Lung (tissue), 12 donors: ENCODE measurements around the gene NNT. TPM values are rescaled to one million over a fixed set of nuclear protein-coding genes. Genes with fewer than 3 reads are reported as not detected.
"Not testable (repeated sequence)": the region's sequence is repeated elsewhere in the genome, so short reads cannot be mapped to it uniquely, and the experiment has no call there.

Experiments
- ATAC-seq: fragments of 200-7000 bp; cut with Tn5 transposase; one replicate; pipeline ENCODE4 v1.9.1; 2020; ENCODE audit warnings: moderate number of reproducible peaks; ENCODE audit not compliant: insufficient read depth, low FRiP score
- DNase-seq, 3 donors: peaks; one replicate each; pipeline ENCODE4 v3.0.0-alpha.2; 2013 to 2017
- H3K27ac ChIP-seq, 2 donors: one replicate each; pipeline ENCODE4 v1.5.1; 2013; ENCODE audit warnings: mild to moderate bottlenecking in 2 of 2, moderate library complexity in 2 of 2, control low read depth in 1 of 2, inconsistent platforms in 1 of 2, low read depth in 1 of 2, low read length in 1 of 2
- H3K27me3 ChIP-seq, 3 donors: one replicate each; pipeline ENCODE4 v1.5.1; 2013; ENCODE audit warnings: low read length in 2 of 3; ENCODE audit not compliant: control insufficient read depth in 3 of 3, insufficient read depth in 3 of 3
- H3K36me3 ChIP-seq, 4 donors: one replicate each; pipeline ENCODE4 v1.5.1; 2013; ENCODE audit warnings: low read length in 4 of 4, mild to moderate bottlenecking in 1 of 4, moderate library complexity in 1 of 4; ENCODE audit not compliant: control insufficient read depth in 4 of 4, insufficient read depth in 4 of 4
- H3K4me1 ChIP-seq, 5 donors: one replicate each; pipeline ENCODE4 v1.5.1; 2013; ENCODE audit warnings: low read length in 5 of 5, mild to moderate bottlenecking in 2 of 5, moderate library complexity in 1 of 5; ENCODE audit not compliant: control insufficient read depth in 5 of 5, insufficient read depth in 5 of 5
- H3K4me3 ChIP-seq: one replicate; pipeline ENCODE4 v1.5.1; 2013; ENCODE audit warnings: mild to moderate bottlenecking, control low read depth, moderate library complexity
- H3K9ac ChIP-seq, 2 donors: one replicate each; pipeline ENCODE4 v1.5.1; 2013; ENCODE audit warnings: low read length in 2 of 2, control low read depth in 1 of 2; ENCODE audit not compliant: insufficient read depth in 1 of 2
- H3K9me3 ChIP-seq, 4 donors: one replicate each; pipeline ENCODE4 v1.5.1; 2013; ENCODE audit warnings: low read length in 3 of 4, mild to moderate bottlenecking in 1 of 4, moderate library complexity in 1 of 4; ENCODE audit not compliant: control insufficient read depth in 4 of 4, insufficient read depth in 3 of 4
- CTCF ChIP-seq: IDR thresholded peaks from 2 replicates; pipeline ENCODE4 v1.5.1; 2012; ENCODE audit warnings: mild to moderate bottlenecking; ENCODE audit errors: control extremely low read depth, extremely low read depth
- WGBS, 2 donors: extraction: QIAGEN DNeasy Blood & Tissue Kit; methylation state at CpG; one replicate each; pipeline ENCODE4 v1.1.7; 2013; 5-methylcytosine and 5-hydroxymethylcytosine counted together
- polyA plus RNA-seq, 2 donors: library from polyadenylated mRNA; stranded (reverse); fragments of 200-250 nt; gene quantifications; one replicate each; pipeline ENCODE4 v1.2.1, GENCODE V29; 2013
- total RNA-seq, 2 donors: library from RNA; depleted of rRNA in 1 of 2; stranded (reverse); fragments of >200 nt in 1 of 2; gene quantifications; one replicate each; pipeline ENCODE4 v1.2.1, GENCODE V29; 2014 to 2021
- donor health status: control.
- donor health status: control.
- donor health status: Bipolar disorder and iron deficiency.
- donor health status: healthy.
- donor health status: DM: yes; HTN: yes; CAD: no.

The NNT gene
- total and polyA plus RNA-seq, 4 donors = 8.5 to 96.9 (median 35.0) TPM

GRCh38 chr5:43691893-43692292 lies 88.9 kb downstream of the NNT start:
- WGBS, 2 donors = 87 to 93% methylated on average over 1 of the region's 1 CpG
- Histone ChIP-seq H3K4me3 (no peak overlapping the region), H3K4me1 (peaks cover 0 to 11% (median 5%) of the 10 kb centered on the region in 5 donors), H3K27me3 (no peaks in the 10 kb centered on the region), H3K36me3 (peaks cover 0 to 8% (median 1%) of the 10 kb centered on the region in 4 donors), H3K9me3 (peaks cover 0 to 4% (median 0%) of the 10 kb centered on the region in 4 donors), H3K27ac (no peak overlapping the region), H3K9ac (no peak overlapping the region)
- ATAC-seq = no peak
- no peak for TF ChIP-seq CTCF
- DNase-seq = no peak

DNA sequence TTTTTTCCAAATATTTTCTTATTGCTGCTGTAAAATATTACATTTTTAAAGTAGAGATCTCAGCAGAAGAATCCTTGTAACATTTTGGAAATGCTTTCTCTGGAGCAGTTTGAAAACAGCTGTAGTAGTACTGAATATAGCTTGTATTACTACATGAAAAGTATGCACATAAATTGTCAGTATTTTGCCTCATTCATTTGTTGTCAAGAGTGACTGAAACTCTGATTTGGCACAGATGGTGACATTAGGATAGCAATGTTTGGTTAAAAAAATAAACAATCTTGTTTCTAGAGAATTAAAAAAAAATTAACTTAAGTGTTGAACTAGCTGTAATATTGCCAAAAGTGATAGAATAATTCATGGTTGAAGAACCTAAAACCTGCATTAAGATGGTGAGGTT lies 90.4 kb downstream of the NNT start:
- H3K27me3 ChIP-seq = no peaks in the 10 kb centered on the region
- H3K36me3 ChIP-seq = peaks cover 0 to 12% (median 1%) of the 10 kb centered on the region in 4 donors
- H3K4me1 ChIP-seq = peaks cover 0 to 16% (median 5%) of the 10 kb centered on the region in 5 donors
- DNase-seq (peak in 2 of 3 donors; percentile 59 to 61), ATAC-seq (no peak)
- no peak overlapping the region for H3K4me3 ChIP-seq
- no peak for TF ChIP-seq CTCF
- no peak overlapping the region for H3K9ac ChIP-seq
- H3K9me3 ChIP-seq = peaks cover 0 to 4% (median 0%) of the 10 kb centered on the region in 4 donors
- no peak overlapping the region for H3K27ac ChIP-seq

GRCh38 chr5:43694027-43694426 lies 91.0 kb downstream of the NNT start:
- 93 to 100% methylated on average over 1 of the region's 1 CpG for WGBS, 2 donors
- no peak overlapping the region for H3K27ac ChIP-seq
- DNase-seq = no peak
- no peak for TF ChIP-seq CTCF
- no peak overlapping the region for H3K9ac ChIP-seq
- no peak for ATAC-seq
- H3K4me3 ChIP-seq = no peak overlapping the region
- peaks cover 0 to 12% (median 1%) of the 10 kb centered on the region in 4 donors for H3K36me3 ChIP-seq
- H3K27me3 ChIP-seq = no peaks in the 10 kb centered on the region
- peaks cover 0 to 4% (median 0%) of the 10 kb centered on the region in 4 donors for H3K9me3 ChIP-seq
- H3K4me1 ChIP-seq = peaks cover 0 to 16% (median 5%) of the 10 kb centered on the region in 5 donors

- H3K27ac ChIP-seq, ATAC-seq, H3K36me3 ChIP-seq, H3K9me3 ChIP-seq, H3K4me3 ChIP-seq, H3K27me3 ChIP-seq, DNase-seq, H3K9ac ChIP-seq: not testable (repeated sequence)
- H3K4me1 ChIP-seq = peaks cover 0 to 30% (median 8%) of the 10 kb centered on the region in 5 donors
- 91 to 99% methylated on average over 2 of the region's 2 CpGs for WGBS, 2 donors
These were observed 93.5 kb downstream of the NNT start for GRCh38 chr5:43696444-43696843.
